KMS-11 (cell line): Measurements from ENCODE around the gene RPTOR.

ENCODE experiments used
- H2AFZ ChIP-seq: fragments of 200-600 bp; sonication (generic); 2 replicates; pipeline ENCODE4 v1.6.1; 2016; ENCODE audit warnings: antibody characterized with exemption, mixed run types, low read depth
- H3K27ac ChIP-seq: fragments of 200-600 bp; sonication (generic); 2 replicates; pipeline ENCODE4 v1.6.1; 2016; ENCODE audit warnings: mild to moderate bottlenecking, mixed run types
- H3K27me3 ChIP-seq: fragments of 200-600 bp; sonication (generic); 2 replicates; pipeline ENCODE4 v1.6.1; 2017; ENCODE audit warnings: mild to moderate bottlenecking, low read depth, mixed run types, moderate library complexity; ENCODE audit not compliant: insufficient read depth
- H3K36me3 ChIP-seq: fragments of 200-600 bp; sonication (generic); 2 replicates; pipeline ENCODE4 v1.6.1; 2017; ENCODE audit warnings: mild to moderate bottlenecking, mixed run types; ENCODE audit not compliant: insufficient read depth
- H3K4me1 ChIP-seq: fragments of 200-600 bp; sonication (generic); 2 replicates; pipeline ENCODE4 v1.6.1; 2016; ENCODE audit warnings: mild to moderate bottlenecking, low read depth, mixed run types; ENCODE audit not compliant: poor library complexity, severe bottlenecking
- H3K4me2 ChIP-seq: fragments of 200-600 bp; sonication (generic); 2 replicates; pipeline ENCODE4 v1.7.0; 2016; ENCODE audit warnings: mild to moderate bottlenecking, mixed run types
- H3K4me3 ChIP-seq: fragments of 200-600 bp; sonication (generic); IDR thresholded peaks from 2 replicates; pipeline ENCODE4 v1.6.1; 2017; ENCODE audit warnings: low read depth, low read length, mixed read lengths; ENCODE audit not compliant: insufficient read depth
- H3K79me2 ChIP-seq: fragments of 200-600 bp; sonication (generic); 2 replicates; pipeline ENCODE4 v1.6.1; 2016; ENCODE audit warnings: low read depth, mixed run types; ENCODE audit not compliant: insufficient read depth
- H3K9ac ChIP-seq: fragments of 200-600 bp; sonication (generic); 2 replicates; pipeline ENCODE4 v1.6.1; 2016; ENCODE audit warnings: mild to moderate bottlenecking, mixed run types
- H4K20me1 ChIP-seq: fragments of 200-600 bp; sonication (generic); 2 replicates; pipeline ENCODE4 v1.6.1; 2016; ENCODE audit warnings: mild to moderate bottlenecking, mixed run types; ENCODE audit not compliant: insufficient read depth
- CTCF ChIP-seq: fragments of 200-600 bp; sonication (generic); conservative IDR thresholded peaks from 2 replicates; pipeline ENCODE4 v1.6.1; 2017; ENCODE audit warnings: low read depth, mild to moderate bottlenecking, antibody characterized with exemption, low read length, moderate library complexity, mixed read lengths

Gene RPTOR

GRCh38 chr17:80659651-80660050 lies 115.0 kb downstream of the RPTOR start:
- Histone ChIP-seq H3K27ac (no peak overlapping the region), H3K9ac (no peak overlapping the region), H3K36me3 (no peaks in the 10 kb centered on the region), H3K79me2 (no peaks in the 10 kb centered on the region), H3K4me2 (no peak overlapping the region), H3K4me3 (no peak overlapping the region), H3K4me1 (no peaks in the 10 kb centered on the region), H2AFZ (no peak overlapping the region), H3K27me3 (no peaks in the 10 kb centered on the region), H4K20me1 (no peaks in the 10 kb centered on the region)
- TF ChIP-seq CTCF: no peak

- H3K79me2 ChIP-seq: no peaks in the 10 kb centered on the region
- H2AFZ ChIP-seq: no peak overlapping the region
- H3K9ac ChIP-seq: no peak overlapping the region
- no peaks in the 10 kb centered on the region for H3K27me3 ChIP-seq
- H3K4me1 ChIP-seq: no peaks in the 10 kb centered on the region
- H4K20me1 ChIP-seq: no peaks in the 10 kb centered on the region
- H3K4me2 ChIP-seq: no peak overlapping the region
- H3K36me3 ChIP-seq: no peaks in the 10 kb centered on the region
- H3K4me3 ChIP-seq: no peak overlapping the region
- TF ChIP-seq CTCF: no peak
- no peak overlapping the region for H3K27ac ChIP-seq
Measured at GRCh38 chr17:80660527-80661198, 116.0 kb downstream of the RPTOR start.

- no peaks in the 10 kb centered on the region for H3K36me3 ChIP-seq
- H3K4me2 ChIP-seq: no peak overlapping the region
- no peak overlapping the region for H3K9ac ChIP-seq
- no peaks in the 10 kb centered on the region for H3K79me2 ChIP-seq
- H3K27ac ChIP-seq: no peak overlapping the region
- no peak overlapping the region for H3K4me3 ChIP-seq
- H3K4me1 ChIP-seq: no peaks in the 10 kb centered on the region
- H2AFZ ChIP-seq: no peak overlapping the region
- no peak for TF ChIP-seq CTCF
- no peaks in the 10 kb centered on the region for H4K20me1 ChIP-seq
- H3K27me3 ChIP-seq: no peaks in the 10 kb centered on the region
Measured at GRCh38 chr17:80662557-80662956, 117.9 kb downstream of the RPTOR start.

- Histone ChIP-seq H3K4me2 (no peak overlapping the region), H3K4me1 (no peaks in the 10 kb centered on the region), H3K79me2 (no peaks in the 10 kb centered on the region), H3K4me3 (no peak overlapping the region), H2AFZ (no peak overlapping the region), H4K20me1 (no peaks in the 10 kb centered on the region), H3K27me3 (no peaks in the 10 kb centered on the region), H3K27ac (no peak overlapping the region), H3K36me3 (no peaks in the 10 kb centered on the region), H3K9ac (no peak overlapping the region)
- no peak for TF ChIP-seq CTCF
Measured at GRCh38 chr17:80663781-80664206, 119.2 kb downstream of the RPTOR start.
